B cell (primary cell): ENCODE results near the gene KCNH5. TPM values are rescaled to one million over a fixed set of nuclear protein-coding genes. Genes with fewer than 3 reads are reported as not detected.

Experiments used
- ATAC-seq: fragments of 200-7000 bp; cut with Tn5 transposase; one replicate; pipeline ENCODE4 v1.10.0; 2021; ENCODE audit warnings: low read depth, mild to moderate bottlenecking, moderate number of reproducible peaks, moderate library complexity
- CTCF ChIA-PET: fragments of 350-600 bp; sonication (Branson Sonifier 250); formaldehyde crosslinking; loops from one replicate; lab custom pipeline; 2021; ENCODE audit warnings: antibody characterized with exemption, inconsistent platforms; lab: Charles Lee
- POLR2A ChIA-PET: fragments of 350-600 bp; sonication (Branson Sonifier 250); formaldehyde crosslinking; loops from one replicate; lab custom pipeline; 2021; ENCODE audit warnings: antibody characterized with exemption; lab: Charles Lee
- DNase-seq: peaks from one replicate; pipeline ENCODE4 v3.0.0; 2013
- H2AFZ ChIP-seq: 2 replicates; pipeline ENCODE4 v1.6.1; 2012; ENCODE audit warnings: mild to moderate bottlenecking, low read depth, low read length; ENCODE audit not compliant: insufficient read depth, poor library complexity, severe bottlenecking
- H3K27ac ChIP-seq, 2 donors: 1 replicate in 1 of 2; 2 replicates in 1 of 2; pipeline ENCODE4 v1.5.1; 2012 to 2013; ENCODE audit warnings: low read length in 2 of 2, mild to moderate bottlenecking in 2 of 2, moderate library complexity in 1 of 2
- H3K27me3 ChIP-seq, 4 experiments: fragments of 200-600 bp in 1 of 4; sonication (generic) in 1 of 4; replicated peaks in 1 of 4; 1 replicate in 2 of 4; 2 replicates in 2 of 4; pipeline versions ENCODE4 v1.6.1 to v1.7.0; 2013 to 2016; ENCODE audit warnings: low read length in 3 of 4, mild to moderate bottlenecking in 2 of 4, mixed read lengths in 1 of 4, moderate library complexity in 1 of 4; ENCODE audit not compliant: insufficient read depth in 4 of 4, control insufficient read depth in 3 of 4; ENCODE audit errors: control extremely low read depth in 1 of 4
- H3K36me3 ChIP-seq, 2 experiments: replicated peaks in 1 of 2; 1 replicate in 1 of 2; 2 replicates in 1 of 2; pipeline versions ENCODE4 v1.6.1 to v1.7.1; 2013; ENCODE audit warnings: low read length in 1 of 2; ENCODE audit not compliant: insufficient read depth in 2 of 2, control insufficient read depth in 1 of 2; ENCODE audit errors: control extremely low read depth in 1 of 2, extremely low read depth in 1 of 2
- H3K4me1 ChIP-seq, 2 donors: fragments of 200-600 bp in 1 of 2; sonication (generic) in 1 of 2; 1 replicate in 1 of 2; 2 replicates in 1 of 2; pipeline versions ENCODE4 v1.5.1 to v1.6.1; 2013 to 2017; ENCODE audit warnings: low read length in 2 of 2; ENCODE audit not compliant: control insufficient read depth in 2 of 2, insufficient read depth in 2 of 2
- H3K4me2 ChIP-seq: replicated peaks from 2 replicates; pipeline ENCODE3; 2012; ENCODE audit warnings: mild to moderate bottlenecking, low read depth, low read length; ENCODE audit not compliant: poor library complexity, severe bottlenecking
- H3K4me3 ChIP-seq, 5 experiments: fragments of 200-600 bp in 1 of 5; sonication (generic) in 1 of 5; 1 replicate in 3 of 5; 2 replicates in 2 of 5; pipeline versions ENCODE4 v1.5.1 to v1.7.0; 2011 to 2016; ENCODE audit warnings: low read length in 4 of 5, mild to moderate bottlenecking in 4 of 5, low read depth in 2 of 5, control low read depth in 1 of 5, moderate library complexity in 1 of 5; ENCODE audit not compliant: insufficient read depth in 1 of 5; ENCODE audit errors: control extremely low read depth in 1 of 5, extremely low read depth in 1 of 5
- H3K79me2 ChIP-seq: fragments of 200-600 bp; sonication (generic); one replicate; pipeline ENCODE4 v1.6.0; 2016; ENCODE audit warnings: low read length; ENCODE audit not compliant: control insufficient read depth, insufficient read depth
- H3K9ac ChIP-seq: fragments of 200-600 bp; sonication (generic); 2 replicates; pipeline ENCODE4 v1.6.1; 2017; ENCODE audit warnings: mild to moderate bottlenecking, low read length, moderate library complexity
- H3K9me3 ChIP-seq, 3 donors: one replicate each; pipeline versions ENCODE4 v1.6.1 to v1.7.1; 2013; ENCODE audit warnings: low read length in 2 of 3; ENCODE audit not compliant: control insufficient read depth in 2 of 3, insufficient read depth in 1 of 3; ENCODE audit errors: control extremely low read depth in 1 of 3
- H4K20me1 ChIP-seq: 2 replicates; pipeline ENCODE4 v1.6.0; 2012; ENCODE audit warnings: mild to moderate bottlenecking, low read length; ENCODE audit not compliant: insufficient read depth, control insufficient read depth, poor library complexity, severe bottlenecking
- H3K27ac Mint-ChIP-seq: one replicate; pipeline ENCODE4 v1.8.0; 2021; ENCODE audit warnings: mixed read lengths
- H3K27me3 Mint-ChIP-seq: one replicate; pipeline ENCODE4 v1.8.0; 2021; ENCODE audit warnings: mixed read lengths
- H3K4me1 Mint-ChIP-seq: one replicate; pipeline ENCODE4 v1.8.0; 2021; ENCODE audit warnings: mixed read lengths
- H3K4me3 Mint-ChIP-seq: one replicate; pipeline ENCODE4 v1.8.0; 2021; ENCODE audit warnings: mixed read lengths
- H3K9me3 Mint-ChIP-seq: one replicate; pipeline ENCODE4 v1.8.0; 2022; ENCODE audit warnings: mixed read lengths; ENCODE audit not compliant: insufficient read depth
- CTCF ChIP-seq: fragments of 200-600 bp; IDR thresholded peaks from one replicate; pipeline ENCODE4 v1.8.0; 2022; ENCODE audit warnings: antibody characterized with exemption, mild to moderate bottlenecking
- EZH2 ChIP-seq: IDR thresholded peaks from 2 replicates; pipeline ENCODE4 v1.6.1; 2012; ENCODE audit warnings: borderline replicate concordance, low read depth, mild to moderate bottlenecking, moderate library complexity, low read length; ENCODE audit not compliant: insufficient read depth, poor library complexity, severe bottlenecking
- WGBS: methylation state at CpG from one replicate; pipeline ENCODE4 v1.1.5; 2013; ENCODE audit warnings: missing lambda C conversion rate; ENCODE audit not compliant: insufficient coverage; 5-methylcytosine and 5-hydroxymethylcytosine counted together
- intact Hi-C: fragments of 100-400 bp; cut with micrococcal nuclease; formaldehyde crosslinking; loops from one replicate; pipeline ENCODE4 v1.10.0; 2022
- polyA plus RNA-seq: library from polyadenylated mRNA; depleted of rRNA; stranded (reverse); fragments of >200 nt; gene quantifications from 2 replicates; pipeline ENCODE4 v1.2.3, GENCODE V29; 2012
- total RNA-seq, 2 donors: library from RNA; stranded (reverse); fragments of 120-200 nt in 1 of 2; gene quantifications; 1 replicate in 1 of 2; 2 replicates in 1 of 2; pipeline versions ENCODE4 v1.2.3 to v1.2.4, GENCODE V29; 2013 to 2022

Gene KCNH5
- total and polyA plus RNA-seq, 2 donors (not counting 1 experiment from before 2014, with no cell fraction given), result not detected

GRCh38 chr14:62682208-62682607 is 363.1 kb downstream of the KCNH5 start:
- Histone ChIP-seq H3K79me2 (no peaks in the 10 kb centered on the region), H3K36me3 (no peaks in the 10 kb centered on the region), H3K4me2 (no peak overlapping the region), H3K27me3 (no peaks in the 10 kb centered on the region), H3K9ac (no peak overlapping the region), H2AFZ (no peak overlapping the region), H3K4me1 (no peaks in the 10 kb centered on the region), H3K9me3 (no peaks in the 10 kb centered on the region), H3K27ac (no peak overlapping the region), H3K4me3 (no peak overlapping the region), H4K20me1 (no peaks in the 10 kb centered on the region)
- intact Hi-C loops, result no loop called here
- 77% methylated on average over 7 of the region's 7 CpGs for WGBS
- Mint-ChIP-seq H3K9me3 (no peaks in the 10 kb centered on the region), H3K27me3 (no peaks in the 10 kb centered on the region), H3K4me3 (no peak overlapping the region), H3K27ac (no peak overlapping the region), H3K4me1 (no peaks in the 10 kb centered on the region)
- no peak for TF ChIP-seq EZH2
- TF ChIP-seq CTCF, result no peak
- CTCF ChIA-PET, result no interaction called here
- POLR2A ChIA-PET, result no interaction called here
- no peak for ATAC-seq
- no peak for DNase-seq

DNA sequence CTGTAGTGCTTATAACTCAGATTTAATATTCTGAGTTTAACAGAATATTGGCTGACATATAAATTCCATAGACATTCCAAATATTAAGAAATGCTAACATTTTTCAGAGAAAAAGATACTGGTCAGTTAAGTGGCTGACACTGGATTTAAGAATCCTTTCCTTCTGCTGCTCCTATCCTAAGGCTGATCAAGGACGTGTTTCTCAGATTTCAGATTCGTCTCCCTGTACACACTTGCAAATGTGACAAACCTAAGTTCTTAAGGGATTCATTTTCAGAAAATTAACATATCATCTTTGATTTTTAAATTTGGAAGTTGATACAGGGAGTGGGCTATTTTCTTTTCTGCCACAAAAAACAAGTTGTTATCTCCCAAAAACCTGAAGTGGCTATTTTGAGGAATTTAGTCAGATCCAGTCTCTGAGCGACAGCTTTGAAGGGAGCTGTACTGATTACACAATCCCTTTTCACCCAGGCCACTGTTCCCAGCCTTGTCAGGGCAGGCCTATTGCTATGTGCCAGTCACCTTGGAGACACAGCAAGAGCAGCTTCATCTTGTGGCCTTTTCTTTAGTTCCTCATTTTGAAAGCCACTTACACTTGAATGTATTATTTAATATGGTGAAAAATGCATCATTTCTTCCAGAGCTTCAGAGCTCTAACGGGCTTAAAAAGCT is 370.6 kb downstream of the KCNH5 start:
- Histone ChIP-seq H2AFZ (no peak overlapping the region), H3K79me2 (no peaks in the 10 kb centered on the region), H3K9me3 (no peaks in the 10 kb centered on the region), H3K9ac (no peak overlapping the region), H3K4me1 (no peaks in the 10 kb centered on the region), H3K36me3 (no peaks in the 10 kb centered on the region), H3K4me3 (no peak overlapping the region), H3K4me2 (no peak overlapping the region), H4K20me1 (no peaks in the 10 kb centered on the region), H3K27me3 (no peaks in the 10 kb centered on the region), H3K27ac (no peak overlapping the region)
- Mint-ChIP-seq H3K9me3 (no peaks in the 10 kb centered on the region), H3K27ac (no peak overlapping the region), H3K27me3 (no peaks in the 10 kb centered on the region), H3K4me3 (no peak overlapping the region), H3K4me1 (no peaks in the 10 kb centered on the region)
- WGBS, result 29% methylated on average over 1 of the region's 4 CpGs
- CTCF ChIA-PET, result no interaction called here
- no peak for ATAC-seq
- DNase-seq, result no peak
- TF ChIP-seq CTCF, result no peak
- TF ChIP-seq EZH2, result no peak
- intact Hi-C loops, result no loop called here
- POLR2A ChIA-PET, result no interaction called here
